Measurements from ENCODE around the gene OLFM2.
"Not testable (repeated sequence)": the region's sequence is repeated elsewhere in the genome, so short reads cannot be mapped to it uniquely, and the experiment has no call there.

OLFM2 gene

GRCh38 chr19:9941231-9941630, 4.9 kb upstream of the OLFM2 start:
- no peak for DNase-seq

GRCh38 chr19:9940778-9941177, 4.5 kb upstream of the OLFM2 start:
- no peak for DNase-seq

GRCh38 chr19:9939301-9939913, 3.1 kb upstream of the OLFM2 start:
- DNase-seq, result no peak

- no peak for DNase-seq
Observed at GRCh38 chr19:9937001-9937411, 691 bp upstream of the OLFM2 start.

- DNase-seq, result no peak
Observed at GRCh38 chr19:9935506-9936325, 599 bp downstream of the OLFM2 start.

- peak; percentile 86 for DNase-seq
Observed at GRCh38 chr19:9934132-9934950, 2.0 kb downstream of the OLFM2 start.

- no peak for DNase-seq
Observed at GRCh38 chr19:9932835-9933234, 3.5 kb downstream of the OLFM2 start.

- DNase-seq, result no peak
Observed at GRCh38 chr19:9931629-9932028, 4.7 kb downstream of the OLFM2 start.

- DNase-seq, result no peak
Observed at GRCh38 chr19:9923440-9923839, 12.9 kb downstream of the OLFM2 start.

GRCh38 chr19:9922782-9923379, 13.4 kb downstream of the OLFM2 start:
- DNase-seq, result not testable (repeated sequence)

- DNase-seq, result no peak
Observed at GRCh38 chr19:9917321-9917720, 19.0 kb downstream of the OLFM2 start.

- DNase-seq, result no peak
Observed at GRCh38 chr19:9916719-9917118, 19.6 kb downstream of the OLFM2 start.

GRCh38 chr19:9914315-9915207, 21.8 kb downstream of the OLFM2 start:
- DNase-seq, result peak; percentile 80

- DNase-seq, result no peak
Observed at GRCh38 chr19:9914001-9914314, 22.4 kb downstream of the OLFM2 start.

GRCh38 chr19:9913237-9914000, 22.9 kb downstream of the OLFM2 start:
- DNase-seq, result no peak

GRCh38 chr19:9912551-9913236, 23.6 kb downstream of the OLFM2 start:
- no peak for DNase-seq

- DNase-seq, result no peak
Observed at GRCh38 chr19:9911524-9912185, 24.7 kb downstream of the OLFM2 start.

GRCh38 chr19:9910625-9911024, 25.7 kb downstream of the OLFM2 start:
- no peak for DNase-seq

- DNase-seq, result no peak
Observed at GRCh38 chr19:9909251-9909650, 27.1 kb downstream of the OLFM2 start.

- no peak for DNase-seq
Observed at GRCh38 chr19:9906475-9907087, 29.7 kb downstream of the OLFM2 start.
